ENCODE results near the gene FKRP. TPM values are rescaled to one million over a fixed set of nuclear protein-coding genes. Genes with fewer than 3 reads are reported as not detected.
A peak's percentile ranks its signal among the peaks of the same experiment; 100 is the strongest.

The FKRP gene
- total and polyA plus RNA-seq, 2 of the 13 experiments (the other 11 are each of a cell fraction or from before 2014, with no cell fraction given): 7.3 to 9.8 TPM

DNA sequence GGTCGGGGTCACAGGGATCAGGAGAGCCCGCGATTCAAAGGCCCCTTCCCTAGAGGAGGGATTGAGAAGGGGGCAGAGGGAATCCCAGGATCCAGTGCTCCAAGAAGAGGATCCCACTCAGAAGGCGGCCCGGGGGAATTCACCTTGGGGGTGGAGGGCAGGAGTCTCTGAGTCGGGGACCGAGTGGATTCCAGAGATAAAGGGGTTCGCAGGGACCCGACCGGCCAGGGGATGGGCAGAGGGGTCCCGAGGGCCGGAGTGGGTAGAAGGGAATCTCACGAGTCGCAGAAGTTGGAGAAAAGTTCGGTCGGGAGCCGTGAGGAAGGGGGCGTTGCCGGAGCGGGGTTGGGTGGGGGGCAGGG, 29.2 kb upstream of the FKRP start:
- Histone ChIP-seq H3K27me3 (ENCODE audit: control insufficient read depth in 1 of 2, insufficient read depth in 2 of 2, low read length in 2 of 2) (no peaks in the 10 kb centered on the region; a peak in 1 of 5 replicates), H3K36me3 (replicated peaks in 1 of 2; ENCODE audit: control insufficient read depth in 1 of 2, insufficient read depth in 2 of 2, low read length in 2 of 2) (peaks cover 4 to 6% of the 10 kb centered on the region in 2 experiments; a peak in 3 of 5 replicates), H2AFZ (ENCODE audit: low read length) (no peak overlapping the region), H3K4me1 (ENCODE audit: insufficient read depth, low read length) (peaks cover 20% of the 10 kb centered on the region), H3K79me2 (ENCODE audit: insufficient read depth, low read length) (peaks cover 20% of the 10 kb centered on the region), H3K4me2 (ENCODE audit: low read depth, low read length) (peak overlapping the region; percentile 96), H4K20me1 (ENCODE audit: insufficient read depth, low read length) (no peaks in the 10 kb centered on the region), H3K27ac (ENCODE audit: extremely low read length, insufficient read depth, low read length) (peak overlapping the region; percentile 38), H3K9ac (ENCODE audit: insufficient read depth, low read depth, low read length) (peak overlapping the region; percentile 75), H3K4me3 (replicated peaks in 1 of 3; ENCODE audit: insufficient read depth in 1 of 3, low read depth in 2 of 3, low read length in 3 of 3) (peak overlapping the region; percentile 79 to 83 (median 82)), H3K9me3 (ENCODE audit: low read length) (no peaks in the 10 kb centered on the region)
- no peak for ATAC-seq
- CTCF ChIA-PET (ENCODE audit: low intra/inter-chr PET ratio, low total read pairs): no interaction called here
- no peak for DNase-seq (ENCODE audit: low spot score)
- intact Hi-C loops (cut with micrococcal nuclease; ENCODE audit: unreplicated experiment): no loop called here
- FAIRE-seq: no peak
- 0% methylated on average over 20 of the region's 20 CpGs for WGBS (ENCODE audit: low lambda C conversion rate)
- BruUV-seq (replicated peaks): no TSS peak
- POLR2A ChIA-PET: interaction anchor here (0.8 to 1.4 kb wide), 3 partner anchors 10 to 29 kb away, joined by 3 read pairs; partner anchors contain the start of genes FKRP and STRN4
- in situ Hi-C loops (cut with HindIII; ENCODE audit: extremely low pct_ligation_motif_present, low pct_unique_long_range_greater_than_20kb): no loop called here
- TF ChIP-seq ZNF383 (CRISPR knock-in tag; IDR thresholded peaks at IDR 0.05; ENCODE audit: borderline replicate concordance) (0 out of 2 replicates have a peak, but pooled peaks have one; percentile 13), TCF12 (IDR thresholded peaks at IDR 0.05) (no peak), TCF12 (CRISPR knock-in tag; IDR thresholded peaks at IDR 0.05) (no peak), ZMYM4 (CRISPR knock-in tag; IDR thresholded peaks at IDR 0.05) (no peak), KLF11 (CRISPR knock-in tag; IDR thresholded peaks at IDR 0.05) (no peak), SMAD3 (CRISPR knock-in tag; IDR thresholded peaks at IDR 0.05) (no peak), ZNF644 (CRISPR knock-in tag; IDR thresholded peaks at IDR 0.05; ENCODE audit: low read depth) (no peak), SALL1 (CRISPR knock-in tag; IDR thresholded peaks at IDR 0.05) (no peak), YY1 (IDR thresholded peaks at IDR 0.05; ENCODE audit: insufficient read depth, insufficient replicate concordance, low read depth, low read length) (peak; percentile 31), ARID2 (CRISPR knock-in tag; IDR thresholded peaks at IDR 0.05; ENCODE audit: borderline replicate concordance) (no peak)
- TF ChIP-seq, protein P1, sequence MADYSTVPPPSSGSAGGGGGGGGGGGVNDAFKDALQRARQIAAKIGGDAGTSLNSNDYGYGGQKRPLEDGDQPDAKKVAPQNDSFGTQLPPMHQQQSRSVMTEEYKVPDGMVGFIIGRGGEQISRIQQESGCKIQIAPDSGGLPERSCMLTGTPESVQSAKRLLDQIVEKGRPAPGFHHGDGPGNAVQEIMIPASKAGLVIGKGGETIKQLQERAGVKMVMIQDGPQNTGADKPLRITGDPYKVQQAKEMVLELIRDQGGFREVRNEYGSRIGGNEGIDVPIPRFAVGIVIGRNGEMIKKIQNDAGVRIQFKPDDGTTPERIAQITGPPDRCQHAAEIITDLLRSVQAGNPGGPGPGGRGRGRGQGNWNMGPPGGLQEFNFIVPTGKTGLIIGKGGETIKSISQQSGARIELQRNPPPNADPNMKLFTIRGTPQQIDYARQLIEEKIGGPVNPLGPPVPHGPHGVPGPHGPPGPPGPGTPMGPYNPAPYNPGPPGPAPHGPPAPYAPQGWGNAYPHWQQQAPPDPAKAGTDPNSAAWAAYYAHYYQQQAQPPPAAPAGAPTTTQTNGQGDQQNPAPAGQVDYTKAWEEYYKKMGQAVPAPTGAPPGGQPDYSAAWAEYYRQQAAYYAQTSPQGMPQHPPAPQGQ (CRISPR knock-in tag; IDR thresholded peaks at IDR 0.05; ENCODE audit: borderline replicate concordance): no peak
- TF ChIP-seq, protein P2, sequence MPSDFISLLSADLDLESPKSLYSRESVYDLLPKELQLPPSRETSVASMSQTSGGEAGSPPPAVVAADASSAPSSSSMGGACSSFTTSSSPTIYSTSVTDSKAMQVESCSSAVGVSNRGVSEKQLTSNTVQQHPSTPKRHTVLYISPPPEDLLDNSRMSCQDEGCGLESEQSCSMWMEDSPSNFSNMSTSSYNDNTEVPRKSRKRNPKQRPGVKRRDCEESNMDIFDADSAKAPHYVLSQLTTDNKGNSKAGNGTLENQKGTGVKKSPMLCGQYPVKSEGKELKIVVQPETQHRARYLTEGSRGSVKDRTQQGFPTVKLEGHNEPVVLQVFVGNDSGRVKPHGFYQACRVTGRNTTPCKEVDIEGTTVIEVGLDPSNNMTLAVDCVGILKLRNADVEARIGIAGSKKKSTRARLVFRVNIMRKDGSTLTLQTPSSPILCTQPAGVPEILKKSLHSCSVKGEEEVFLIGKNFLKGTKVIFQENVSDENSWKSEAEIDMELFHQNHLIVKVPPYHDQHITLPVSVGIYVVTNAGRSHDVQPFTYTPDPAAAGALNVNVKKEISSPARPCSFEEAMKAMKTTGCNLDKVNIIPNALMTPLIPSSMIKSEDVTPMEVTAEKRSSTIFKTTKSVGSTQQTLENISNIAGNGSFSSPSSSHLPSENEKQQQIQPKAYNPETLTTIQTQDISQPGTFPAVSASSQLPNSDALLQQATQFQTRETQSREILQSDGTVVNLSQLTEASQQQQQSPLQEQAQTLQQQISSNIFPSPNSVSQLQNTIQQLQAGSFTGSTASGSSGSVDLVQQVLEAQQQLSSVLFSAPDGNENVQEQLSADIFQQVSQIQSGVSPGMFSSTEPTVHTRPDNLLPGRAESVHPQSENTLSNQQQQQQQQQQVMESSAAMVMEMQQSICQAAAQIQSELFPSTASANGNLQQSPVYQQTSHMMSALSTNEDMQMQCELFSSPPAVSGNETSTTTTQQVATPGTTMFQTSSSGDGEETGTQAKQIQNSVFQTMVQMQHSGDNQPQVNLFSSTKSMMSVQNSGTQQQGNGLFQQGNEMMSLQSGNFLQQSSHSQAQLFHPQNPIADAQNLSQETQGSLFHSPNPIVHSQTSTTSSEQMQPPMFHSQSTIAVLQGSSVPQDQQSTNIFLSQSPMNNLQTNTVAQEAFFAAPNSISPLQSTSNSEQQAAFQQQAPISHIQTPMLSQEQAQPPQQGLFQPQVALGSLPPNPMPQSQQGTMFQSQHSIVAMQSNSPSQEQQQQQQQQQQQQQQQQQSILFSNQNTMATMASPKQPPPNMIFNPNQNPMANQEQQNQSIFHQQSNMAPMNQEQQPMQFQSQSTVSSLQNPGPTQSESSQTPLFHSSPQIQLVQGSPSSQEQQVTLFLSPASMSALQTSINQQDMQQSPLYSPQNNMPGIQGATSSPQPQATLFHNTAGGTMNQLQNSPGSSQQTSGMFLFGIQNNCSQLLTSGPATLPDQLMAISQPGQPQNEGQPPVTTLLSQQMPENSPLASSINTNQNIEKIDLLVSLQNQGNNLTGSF (CRISPR knock-in tag; IDR thresholded peaks at IDR 0.05): no peak
- TF ChIP-seq, protein P3, sequence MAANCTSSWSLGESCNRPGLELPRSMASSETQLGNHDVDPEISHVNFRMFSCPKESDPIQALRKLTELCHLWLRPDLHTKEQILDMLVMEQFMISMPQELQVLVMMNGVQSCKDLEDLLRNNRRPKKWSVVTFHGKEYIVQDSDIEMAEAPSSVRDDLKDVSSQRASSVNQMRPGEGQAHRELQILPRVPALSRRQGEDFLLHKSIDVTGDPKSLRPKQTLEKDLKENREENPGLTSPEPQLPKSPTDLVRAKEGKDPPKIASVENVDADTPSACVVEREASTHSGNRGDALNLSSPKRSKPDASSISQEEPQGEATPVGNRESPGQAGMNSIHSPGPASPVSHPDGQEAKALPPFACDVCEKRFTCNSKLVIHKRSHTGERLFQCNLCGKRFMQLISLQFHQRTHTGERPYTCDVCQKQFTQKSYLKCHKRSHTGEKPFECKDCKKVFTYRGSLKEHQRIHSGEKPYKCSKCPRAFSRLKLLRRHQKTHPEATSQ (CRISPR knock-in tag; IDR thresholded peaks at IDR 0.05; ENCODE audit: borderline replicate concordance): no peak
- TF ChIP-seq, protein P4, sequence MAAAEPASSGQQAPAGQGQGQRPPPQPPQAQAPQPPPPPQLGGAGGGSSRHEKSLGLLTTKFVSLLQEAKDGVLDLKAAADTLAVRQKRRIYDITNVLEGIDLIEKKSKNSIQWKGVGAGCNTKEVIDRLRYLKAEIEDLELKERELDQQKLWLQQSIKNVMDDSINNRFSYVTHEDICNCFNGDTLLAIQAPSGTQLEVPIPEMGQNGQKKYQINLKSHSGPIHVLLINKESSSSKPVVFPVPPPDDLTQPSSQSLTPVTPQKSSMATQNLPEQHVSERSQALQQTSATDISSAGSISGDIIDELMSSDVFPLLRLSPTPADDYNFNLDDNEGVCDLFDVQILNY (CRISPR knock-in tag; conservative IDR thresholded peaks at IDR 0.05): no peak
- TF ChIP-seq, protein P5, sequence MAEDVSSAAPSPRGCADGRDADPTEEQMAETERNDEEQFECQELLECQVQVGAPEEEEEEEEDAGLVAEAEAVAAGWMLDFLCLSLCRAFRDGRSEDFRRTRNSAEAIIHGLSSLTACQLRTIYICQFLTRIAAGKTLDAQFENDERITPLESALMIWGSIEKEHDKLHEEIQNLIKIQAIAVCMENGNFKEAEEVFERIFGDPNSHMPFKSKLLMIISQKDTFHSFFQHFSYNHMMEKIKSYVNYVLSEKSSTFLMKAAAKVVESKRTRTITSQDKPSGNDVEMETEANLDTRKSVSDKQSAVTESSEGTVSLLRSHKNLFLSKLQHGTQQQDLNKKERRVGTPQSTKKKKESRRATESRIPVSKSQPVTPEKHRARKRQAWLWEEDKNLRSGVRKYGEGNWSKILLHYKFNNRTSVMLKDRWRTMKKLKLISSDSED (CRISPR knock-in tag; IDR thresholded peaks at IDR 0.05): no peak
